HG03520 (cell line): Measurements from ENCODE around the gene SYCP2L.
"Not testable (repeated sequence)": the region's sequence is repeated elsewhere in the genome, so short reads cannot be mapped to it uniquely, and the experiment has no call there.

Source experiments
- ATAC-seq: cut with Tn5 transposase; IDR thresholded peaks from one replicate; pipeline ENCODE4 v1.9.1; 2021; ENCODE audit warnings: mild to moderate bottlenecking, moderate library complexity; ENCODE audit not compliant: unreplicated experiment

The SYCP2L gene

DNA sequence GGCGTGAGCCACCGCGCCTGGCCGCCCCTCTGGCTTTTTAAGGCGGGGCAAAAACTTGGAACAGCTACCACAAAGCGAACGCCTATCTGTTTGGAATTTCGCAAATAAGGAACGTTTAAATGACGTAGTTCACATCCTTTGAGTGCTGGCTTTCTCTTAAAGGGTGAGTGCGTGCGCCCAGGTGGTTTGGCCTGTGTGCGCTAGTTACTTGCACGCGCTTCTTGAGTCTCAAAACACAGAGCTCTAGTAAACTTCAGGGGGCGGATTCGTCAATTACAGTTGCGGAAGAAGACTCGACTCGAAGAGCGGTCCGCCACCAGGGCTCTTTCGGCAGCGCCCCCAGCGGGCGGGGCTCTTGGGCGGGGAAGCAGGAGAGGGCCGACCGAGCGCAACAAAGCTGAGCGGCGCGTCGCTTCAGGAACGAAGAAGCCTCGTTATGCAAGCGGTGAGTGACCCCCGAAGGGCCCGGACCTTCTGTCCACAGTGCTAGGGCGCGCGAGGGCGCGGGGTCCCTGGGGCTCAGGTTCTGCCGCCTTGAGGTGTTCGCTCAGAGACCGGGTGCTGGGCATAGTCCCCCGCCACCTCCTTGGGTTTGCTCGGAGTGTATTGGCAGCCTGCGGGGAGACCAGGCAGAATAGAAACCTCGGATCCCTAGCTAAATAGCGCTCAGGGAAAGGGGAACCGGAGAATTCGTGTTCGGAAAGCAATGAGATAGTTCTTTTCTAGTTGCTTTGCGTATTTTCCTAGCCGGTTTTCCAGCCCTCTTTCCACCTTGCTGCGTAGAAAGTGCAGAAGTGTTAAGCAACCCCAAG, at the start of gene SYCP2L:
Gene SYCP2L (plus strand): TSS at position 362 of the 812 bp plus-strand sequence. CDS start 75 bp downstream, at position 437.
- ATAC-seq = no peak

DNA sequence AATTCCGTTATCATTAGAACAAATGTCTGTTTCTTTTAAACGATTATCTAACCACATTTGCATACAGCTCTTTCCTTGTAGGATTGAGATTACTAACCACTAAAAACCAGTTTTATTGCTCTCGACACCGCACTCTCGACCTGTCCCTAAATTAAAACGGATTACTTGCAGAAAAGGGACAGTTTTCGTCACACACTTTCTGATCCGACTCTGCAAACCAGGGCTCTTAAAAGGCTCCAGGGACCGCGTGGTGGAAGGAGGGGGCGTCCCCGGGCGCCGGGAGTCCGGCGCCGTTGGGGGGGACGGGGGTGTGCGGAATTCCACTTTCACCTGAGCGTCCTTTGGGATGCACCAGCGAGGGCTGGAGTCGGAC, 49.2 kb upstream of the SYCP2L start:
- ATAC-seq = no peak

DNA sequence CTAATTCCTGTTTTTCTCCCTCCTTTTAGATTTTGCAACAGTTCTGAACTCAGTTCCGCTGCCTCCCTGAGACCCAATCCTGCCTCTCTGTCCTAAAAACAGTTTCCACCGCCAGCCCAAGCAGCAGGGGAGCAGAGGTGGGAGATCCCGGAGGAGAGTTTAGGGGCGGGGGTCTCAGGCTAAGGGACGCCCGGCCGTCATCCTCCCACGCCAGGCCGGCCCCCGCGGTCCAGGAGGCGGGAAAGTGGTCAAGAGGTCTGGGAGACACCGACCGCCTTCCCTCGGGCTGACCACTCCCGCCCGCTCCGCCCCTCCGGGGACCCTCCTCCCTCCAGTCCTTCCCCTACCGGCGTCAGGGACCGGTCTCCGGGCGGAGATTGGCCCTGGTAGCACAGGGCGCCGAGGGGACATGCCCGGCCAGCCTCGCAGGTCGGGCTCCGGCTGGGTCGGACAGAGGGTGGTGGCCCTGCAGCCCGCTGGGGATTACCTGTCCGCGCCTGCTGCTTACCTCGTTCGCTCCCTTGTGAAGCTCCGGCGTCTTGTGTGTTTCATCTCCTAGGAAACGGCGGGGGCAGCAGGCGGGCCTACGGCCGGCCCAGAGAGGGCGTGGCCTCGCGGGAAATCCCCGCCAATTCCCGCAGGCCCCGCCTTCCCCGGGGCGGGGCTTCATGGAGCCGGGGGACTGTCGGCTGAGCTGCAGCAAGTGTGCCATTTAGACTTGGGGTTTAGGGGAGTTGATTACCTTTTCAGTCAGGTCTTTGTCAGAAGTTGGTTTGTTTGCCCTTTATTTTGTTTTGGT, 48.7 kb upstream of the SYCP2L start, which contains the start of gene MAK:
Gene MAK (minus strand): TSS at position 545 of the 799 bp plus-strand sequence. CDS start 7,891 bp downstream, outside the sequence.
- ATAC-seq = peak; percentile 78

DNA sequence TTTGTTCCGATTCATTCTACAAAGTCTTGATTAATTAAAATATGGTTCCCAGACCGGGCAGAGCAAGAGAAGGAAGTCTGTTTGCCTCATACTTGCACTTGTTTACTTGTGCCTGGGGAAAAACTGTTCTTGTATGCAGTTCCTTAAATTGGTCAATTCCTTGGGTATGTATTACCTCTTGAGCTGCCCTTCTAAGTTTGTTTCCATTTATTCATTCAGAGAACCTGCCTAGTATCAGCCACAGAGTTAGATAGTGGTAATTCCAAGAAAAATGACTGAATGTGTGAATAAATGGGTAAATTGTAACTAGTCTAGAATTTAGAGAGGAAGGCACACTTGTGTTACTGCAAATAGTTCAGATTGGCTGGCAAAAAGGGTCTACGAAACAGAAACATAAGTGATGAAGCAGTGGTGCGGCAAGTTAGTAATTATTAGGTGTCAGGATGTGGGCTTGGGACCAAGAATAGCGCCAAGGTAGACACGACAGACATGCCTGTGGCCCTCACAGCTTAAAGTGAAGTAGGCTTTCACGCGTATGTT, 48.0 kb upstream of the SYCP2L start:
- peak; percentile 57 for ATAC-seq

DNA sequence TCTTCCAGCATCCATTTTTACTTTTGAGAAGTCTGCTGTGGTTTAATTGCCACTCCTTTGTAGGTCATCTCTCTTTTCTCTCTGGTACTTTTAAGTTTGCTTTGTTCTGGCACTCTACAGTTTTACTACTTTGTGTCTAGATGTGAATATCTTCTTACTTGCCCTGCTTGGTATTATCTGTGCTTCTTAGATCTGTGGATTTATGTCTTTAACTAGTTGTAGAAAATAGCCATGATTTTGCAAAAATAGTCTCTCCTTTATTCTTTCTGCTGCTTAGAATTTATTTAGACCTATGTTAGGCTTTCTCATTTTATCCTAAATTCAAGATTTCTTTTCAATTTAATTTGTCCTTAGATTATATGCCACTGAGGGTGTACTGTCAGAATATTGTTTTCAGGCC, 43.3 kb upstream of the SYCP2L start:
- ATAC-seq = no peak

DNA sequence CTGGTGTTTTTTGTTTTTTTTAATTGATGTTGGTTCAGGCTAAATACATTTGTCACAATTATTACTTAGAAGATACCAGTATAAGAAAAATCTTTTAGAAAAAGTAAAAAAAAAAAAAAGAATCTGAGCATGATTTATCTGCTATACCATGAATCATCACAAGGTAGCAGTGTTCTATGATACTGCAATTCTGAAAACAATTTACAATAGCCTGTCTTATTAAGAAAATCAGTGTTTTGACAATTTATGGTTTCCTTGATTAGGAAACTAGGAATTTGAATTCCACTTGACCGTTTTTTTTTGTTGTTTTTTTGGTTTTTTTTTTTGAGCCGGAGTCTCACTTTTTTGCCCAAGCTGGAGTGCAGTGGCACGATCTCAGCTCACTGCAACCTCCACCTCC, 39.2 kb upstream of the SYCP2L start:
- ATAC-seq = no peak

DNA sequence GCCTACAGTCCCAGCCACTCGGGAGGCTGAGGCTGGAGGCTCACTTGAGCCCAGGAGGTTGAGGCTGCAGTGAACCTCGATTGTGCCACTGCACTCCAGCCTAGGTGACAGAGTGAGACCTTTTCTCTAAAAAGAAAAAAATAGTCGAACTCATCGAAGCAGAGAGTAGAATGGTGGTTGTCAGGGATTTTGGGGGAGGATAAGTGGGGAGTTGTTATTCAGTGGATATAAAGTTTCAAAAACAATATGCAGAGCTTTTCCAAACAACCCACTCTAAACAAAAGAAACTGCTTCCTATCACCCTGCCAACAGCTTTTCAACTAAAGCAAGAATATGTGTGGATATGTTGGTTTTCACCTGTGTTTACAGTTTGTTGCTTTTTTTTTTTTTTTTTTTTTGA, 37.0 kb upstream of the SYCP2L start:
- no peak for ATAC-seq

DNA sequence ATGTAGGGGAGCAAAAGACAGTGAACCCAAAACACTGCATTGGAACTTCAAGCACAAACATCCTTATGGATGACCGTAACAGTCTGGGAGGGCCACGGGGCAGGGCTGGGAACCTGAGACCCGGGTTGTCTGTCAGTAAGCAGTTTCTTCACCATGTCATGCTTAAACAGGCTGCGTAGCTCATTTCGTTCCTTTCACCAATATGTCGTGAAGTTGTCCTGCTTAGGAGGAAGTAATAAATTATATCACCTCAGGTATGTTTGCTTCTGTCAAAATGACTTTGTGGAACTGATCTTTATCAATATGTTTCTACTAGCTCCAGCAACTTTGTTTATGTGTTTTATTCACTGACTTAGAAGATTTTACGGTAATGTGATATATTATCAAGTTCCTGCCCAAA, 36.1 kb upstream of the SYCP2L start:
- no peak for ATAC-seq

DNA sequence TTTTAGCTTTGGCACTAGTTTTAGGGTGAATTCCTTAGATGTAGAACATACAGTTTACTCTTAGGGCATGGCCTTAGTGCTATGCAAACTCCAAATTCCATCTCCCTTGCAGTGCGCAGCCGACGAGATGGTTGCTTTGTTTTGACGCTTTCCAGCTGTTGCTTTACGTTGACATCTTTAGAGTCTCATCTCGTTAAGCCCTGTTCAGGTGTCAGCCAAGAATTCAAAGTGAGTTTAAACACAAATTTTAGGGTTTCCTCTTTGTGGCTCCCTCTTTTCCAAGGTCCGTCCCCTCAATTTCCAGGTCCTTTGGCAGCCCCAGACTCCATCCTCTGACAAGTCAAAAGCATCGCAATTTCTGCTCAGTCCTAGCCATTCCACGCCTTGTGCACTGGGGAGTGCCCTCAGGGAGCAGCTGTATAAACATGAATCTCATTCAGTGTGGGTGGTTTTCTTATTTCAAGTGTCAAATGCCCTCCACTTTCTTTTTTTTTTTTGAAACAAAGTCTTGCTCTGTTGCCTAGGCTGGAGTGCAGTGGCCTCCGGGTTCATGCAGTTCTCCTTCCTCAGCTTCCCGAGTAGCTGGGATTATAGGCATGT, 34.4 kb upstream of the SYCP2L start:
- ATAC-seq = no peak

DNA sequence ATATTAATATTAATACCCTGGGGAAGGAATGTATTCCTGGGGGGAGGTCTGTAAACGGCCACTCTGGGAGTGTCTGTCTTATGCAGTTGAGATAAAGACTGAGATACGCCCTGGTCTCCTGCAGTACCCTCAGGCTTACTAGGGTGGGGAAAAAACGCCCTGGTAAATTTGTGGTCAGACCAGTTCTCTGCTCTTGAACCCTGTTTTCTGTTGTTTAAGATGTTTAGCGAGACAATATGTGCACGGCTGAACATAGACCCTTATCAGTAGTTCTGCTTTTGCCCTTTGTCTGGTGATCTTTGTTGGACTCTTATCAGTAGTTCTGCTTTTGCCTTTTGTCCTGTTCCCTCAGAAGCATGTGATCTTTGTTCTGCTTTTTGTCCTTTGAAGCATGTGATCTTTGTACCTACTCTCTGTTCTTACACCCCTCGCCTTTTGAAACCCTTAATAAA, 33.0 kb upstream of the SYCP2L start:
- ATAC-seq = not testable (repeated sequence)

DNA sequence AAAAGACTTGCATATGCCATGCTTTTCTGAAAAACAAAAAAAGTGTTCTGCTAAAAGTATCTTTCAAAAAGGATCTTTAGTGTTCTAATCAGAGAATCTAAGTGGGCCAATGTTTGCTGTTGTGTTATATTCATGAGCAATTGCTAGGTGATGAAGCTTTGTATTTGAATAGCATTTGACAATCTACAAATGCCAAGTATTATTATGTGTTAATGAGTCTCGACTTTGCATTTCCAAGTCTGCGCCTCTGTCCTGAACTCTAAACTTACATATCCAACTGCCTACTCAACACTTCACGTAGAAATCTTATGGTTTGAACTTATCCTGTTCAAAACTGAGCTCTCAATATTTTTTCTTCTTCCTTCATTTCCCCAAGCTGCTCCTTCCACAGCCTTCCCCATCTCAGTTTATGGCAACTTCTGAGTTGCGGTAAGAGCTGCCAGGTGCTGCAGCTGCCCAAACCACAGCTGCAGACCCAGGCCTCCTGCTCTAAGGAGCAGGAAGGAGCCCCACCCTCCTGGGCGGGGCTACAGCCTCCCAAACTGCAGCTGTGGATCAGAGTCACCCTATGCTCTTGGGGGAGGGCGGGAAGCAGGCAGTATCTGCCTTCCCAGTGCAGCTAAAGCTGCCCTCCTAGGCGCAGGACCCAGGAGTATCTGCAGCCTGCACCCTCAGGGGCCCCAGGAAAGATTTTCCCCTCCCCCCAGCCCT, 31.8 kb upstream of the SYCP2L start:
- ATAC-seq = no peak

DNA sequence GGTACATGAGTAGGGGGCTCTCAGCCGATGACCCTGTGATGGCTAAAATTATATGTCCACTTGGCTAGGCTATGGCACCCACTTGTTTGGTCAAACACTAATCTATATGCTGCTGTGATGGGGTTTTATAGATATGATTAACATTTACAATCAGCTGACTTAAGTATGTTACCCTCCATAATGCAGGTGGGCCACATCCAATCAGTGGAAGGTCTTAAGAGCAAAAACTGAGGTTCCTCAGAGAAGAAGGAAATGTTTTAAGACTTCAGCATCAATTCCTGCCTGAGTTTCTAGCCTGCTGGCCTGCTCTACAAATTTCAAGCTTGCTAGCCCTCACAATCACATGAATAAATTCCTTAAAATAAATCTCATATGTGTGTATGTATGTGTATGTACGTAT, 29.6 kb upstream of the SYCP2L start:
- no peak for ATAC-seq

DNA sequence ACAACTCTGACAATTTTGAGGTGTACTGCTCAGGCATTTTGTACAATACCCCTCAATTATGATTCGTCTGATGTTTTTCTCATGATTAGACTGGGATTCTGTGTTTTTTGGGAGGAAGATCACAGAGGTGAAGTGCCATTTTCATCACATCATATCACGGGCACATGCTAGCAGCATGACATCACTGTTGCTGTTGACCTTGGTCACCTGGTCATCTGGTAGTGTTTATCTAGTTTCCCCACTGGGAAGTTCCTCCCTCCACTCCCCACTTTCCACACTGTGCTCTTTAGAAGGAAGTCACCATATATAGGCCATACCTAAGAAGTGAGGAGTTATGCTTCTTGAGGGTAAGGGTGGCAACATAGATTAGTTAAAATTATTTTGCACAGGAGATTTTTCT, 25.8 kb upstream of the SYCP2L start:
- ATAC-seq = no peak

DNA sequence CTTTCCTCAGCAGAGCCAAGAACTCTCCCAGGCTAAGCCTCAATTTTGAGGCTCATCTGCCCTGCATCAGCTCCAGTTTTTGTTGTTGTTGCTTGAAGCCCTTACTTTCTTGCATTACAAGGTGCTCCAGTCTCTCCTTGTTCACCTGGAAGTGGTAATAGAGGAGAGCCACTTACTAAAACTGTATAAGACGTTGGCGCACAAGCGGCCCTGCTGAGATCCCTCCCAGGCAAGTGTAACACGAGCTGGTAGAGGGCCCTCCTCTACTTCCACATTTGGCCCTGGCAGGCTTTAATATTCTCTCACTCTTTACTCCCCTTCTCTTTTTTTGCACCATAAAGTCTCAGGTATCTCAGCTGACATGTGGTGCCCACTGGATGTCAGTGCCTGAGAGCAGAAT, 24.5 kb upstream of the SYCP2L start:
- no peak for ATAC-seq

DNA sequence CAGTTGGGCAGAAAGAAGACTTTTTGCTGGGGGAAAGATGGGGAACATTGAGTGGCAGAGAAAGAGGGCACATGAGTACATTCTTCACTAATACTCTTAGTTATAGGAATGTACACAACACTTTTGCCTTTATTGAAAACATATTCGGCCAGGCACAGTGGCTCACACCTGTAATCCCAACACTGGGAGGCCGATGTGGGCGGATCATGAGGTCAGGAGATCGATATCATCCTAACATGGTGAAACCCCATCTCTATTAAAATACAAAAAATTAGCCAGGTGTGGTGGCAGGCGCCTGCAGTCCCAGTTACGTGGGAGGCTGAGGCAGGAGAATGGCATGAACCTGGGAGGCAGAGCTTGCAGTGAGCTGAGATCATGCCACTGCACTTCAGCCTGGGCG, 23.8 kb upstream of the SYCP2L start:
- ATAC-seq = not testable (repeated sequence)

DNA sequence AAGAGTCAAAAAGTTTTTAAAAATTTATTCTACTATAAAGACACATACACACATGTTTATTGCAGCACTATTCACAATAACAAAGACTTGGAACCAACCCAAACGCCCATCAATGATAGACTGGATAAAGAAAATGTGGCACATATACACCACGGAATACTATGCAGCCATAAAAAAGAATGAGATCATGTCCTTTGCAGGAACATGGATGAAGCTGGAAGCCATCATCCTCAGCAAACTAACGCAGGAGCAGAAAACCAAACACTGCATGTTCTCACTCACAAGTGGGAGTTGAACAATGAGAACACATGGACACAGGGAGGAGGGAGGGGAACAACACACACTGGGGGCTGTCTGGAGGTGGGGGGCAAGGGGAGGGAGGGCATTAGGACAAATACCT, 20.1 kb upstream of the SYCP2L start:
- ATAC-seq = not testable (repeated sequence)

DNA sequence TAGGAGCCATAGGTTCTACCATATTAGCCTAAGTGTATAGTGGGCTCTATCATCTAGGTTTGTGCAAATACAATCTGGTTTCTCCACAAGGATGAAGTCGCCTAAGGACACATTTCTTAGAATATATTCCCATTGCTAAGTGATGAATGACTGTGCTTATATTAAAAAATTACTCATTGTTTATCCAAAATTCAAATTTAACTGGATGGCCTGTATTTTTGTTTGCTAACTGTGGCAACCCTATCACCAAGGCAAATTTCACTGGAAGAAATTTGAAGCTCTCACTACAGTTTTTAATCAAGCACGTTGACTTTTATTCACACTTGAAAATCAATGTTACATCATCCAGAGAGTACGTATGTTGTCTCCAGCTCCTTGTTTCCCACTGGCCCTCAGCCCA, 18.9 kb upstream of the SYCP2L start:
- no peak for ATAC-seq

DNA sequence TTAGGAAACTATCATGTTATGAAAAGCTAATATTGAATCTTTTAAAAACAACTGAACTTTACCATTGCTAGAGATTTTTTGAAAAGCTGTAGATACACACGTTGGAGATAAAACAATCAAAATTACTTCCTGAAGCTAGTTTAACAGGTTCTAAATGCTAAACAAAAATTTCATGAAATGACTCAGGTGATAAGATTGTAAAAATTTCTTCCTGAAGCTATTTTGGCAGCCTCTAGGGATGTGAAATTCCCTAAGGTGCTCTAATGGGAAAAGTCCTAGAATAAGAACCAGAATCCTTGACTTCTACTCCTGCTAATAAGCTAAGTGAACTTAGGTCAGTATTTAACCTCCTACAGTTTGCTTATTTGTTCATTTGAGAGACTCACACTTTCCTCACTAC, 13.5 kb upstream of the SYCP2L start:
- no peak for ATAC-seq

DNA sequence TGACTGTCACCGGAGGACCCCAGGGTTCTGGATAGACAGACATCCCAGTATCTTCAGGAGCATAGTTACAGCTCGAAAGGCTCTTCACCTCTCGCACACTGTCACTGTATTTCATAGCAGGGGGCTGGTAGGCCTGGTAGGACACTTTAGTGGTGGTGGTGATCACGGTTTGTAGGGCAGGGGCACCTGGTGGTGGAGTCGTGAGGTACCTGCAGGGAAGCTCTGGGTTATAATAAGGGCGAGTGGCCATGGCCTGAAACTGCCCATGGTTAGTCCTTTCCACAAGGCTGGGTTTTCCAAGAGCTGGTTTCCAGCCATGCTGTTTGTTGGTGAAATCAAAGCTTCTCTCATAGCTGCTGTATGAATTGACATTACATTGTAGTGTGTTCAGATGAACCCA, 12.6 kb upstream of the SYCP2L start:
- no peak for ATAC-seq

DNA sequence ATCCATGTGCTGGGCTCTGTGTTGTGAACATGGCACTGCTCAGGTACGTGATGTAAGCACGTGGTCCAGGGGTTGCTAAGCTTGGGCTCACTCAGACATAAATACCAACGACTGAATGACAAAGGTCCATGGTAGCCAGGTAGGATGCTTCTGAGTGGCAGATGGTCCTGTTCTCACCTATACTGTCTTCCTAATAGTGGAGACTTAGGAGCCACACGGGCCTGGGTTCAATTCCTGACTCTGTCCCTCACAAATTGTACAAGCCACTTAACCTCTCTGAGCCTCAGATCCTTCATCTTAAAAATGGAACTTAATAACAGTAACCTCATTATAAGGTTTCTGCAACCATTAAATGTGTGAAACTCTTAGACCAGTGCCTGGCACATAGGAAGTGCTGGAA, 11.8 kb upstream of the SYCP2L start:
- ATAC-seq = no peak

DNA sequence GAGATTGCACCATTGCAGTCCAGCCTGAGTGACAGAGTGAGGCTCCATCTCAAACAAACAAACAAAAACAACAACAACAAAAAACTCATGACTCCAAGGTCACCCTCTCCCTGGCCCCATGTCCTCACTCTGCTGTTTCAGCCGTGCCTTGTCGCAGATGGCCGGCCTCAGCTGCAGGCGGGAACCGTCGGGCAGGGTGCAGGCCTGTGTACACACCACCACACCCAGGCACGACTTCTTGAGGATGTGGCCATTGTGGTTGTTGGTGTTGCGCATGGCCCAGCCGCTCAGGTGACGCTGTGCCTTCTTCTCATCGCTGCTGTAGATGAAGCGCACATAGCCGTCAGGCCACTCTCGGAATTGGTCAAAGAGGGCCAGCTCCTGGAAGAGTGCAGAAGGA, 9.8 kb upstream of the SYCP2L start:
- no peak for ATAC-seq
